ENCODE data around the gene RRAGC.

RRAGC gene

GRCh38 chr1:38833146-38833545 lies 26.4 kb downstream of the RRAGC start:
- H3K27me3 Mint-ChIP-seq (ENCODE audit: low read depth): peaks cover 30% of the 10 kb centered on the region
- no peak for TF ChIP-seq CTCF (IDR thresholded peaks at IDR 0.05; ENCODE audit: unreplicated experiment in 3 of 3)
- H3K4me1 Mint-ChIP-seq: no peaks in the 10 kb centered on the region
- no peak overlapping the region for H3K4me3 Mint-ChIP-seq
- H3K9me3 Mint-ChIP-seq: no peaks in the 10 kb centered on the region
- peak overlapping the region in 1 of 3 experiments; percentile 31 for H3K27ac Mint-ChIP-seq
- H3K36me3 Mint-ChIP-seq (ENCODE audit: low read depth): peaks cover 5% of the 10 kb centered on the region

DNA sequence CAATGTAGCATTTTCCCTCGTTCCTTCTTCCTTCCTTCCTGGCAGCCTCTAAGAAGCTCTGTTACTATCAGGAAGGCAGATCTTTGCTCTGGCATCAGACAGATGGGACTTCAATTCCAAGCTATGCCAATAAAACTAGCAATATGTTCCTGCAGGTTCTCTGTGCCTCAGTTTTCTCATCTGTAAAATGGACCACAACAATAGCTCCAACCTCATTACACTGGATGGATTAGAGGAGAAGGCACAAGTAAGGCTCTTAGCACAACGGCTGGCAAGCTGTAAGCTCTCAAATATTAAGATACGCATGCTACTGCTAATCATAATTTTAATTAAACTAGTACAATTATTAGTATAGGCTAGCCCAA lies 27.2 kb downstream of the RRAGC start:
- Mint-ChIP-seq H3K36me3 (ENCODE audit: low read depth) (no peaks in the 10 kb centered on the region), H3K27ac (no peak overlapping the region), H3K4me3 (no peak overlapping the region), H3K27me3 (ENCODE audit: low read depth) (peaks cover 30% of the 10 kb centered on the region), H3K4me1 (no peaks in the 10 kb centered on the region), H3K9me3 (no peaks in the 10 kb centered on the region)
- TF ChIP-seq CTCF (IDR thresholded peaks at IDR 0.05; ENCODE audit: unreplicated experiment in 3 of 3): no peak

DNA sequence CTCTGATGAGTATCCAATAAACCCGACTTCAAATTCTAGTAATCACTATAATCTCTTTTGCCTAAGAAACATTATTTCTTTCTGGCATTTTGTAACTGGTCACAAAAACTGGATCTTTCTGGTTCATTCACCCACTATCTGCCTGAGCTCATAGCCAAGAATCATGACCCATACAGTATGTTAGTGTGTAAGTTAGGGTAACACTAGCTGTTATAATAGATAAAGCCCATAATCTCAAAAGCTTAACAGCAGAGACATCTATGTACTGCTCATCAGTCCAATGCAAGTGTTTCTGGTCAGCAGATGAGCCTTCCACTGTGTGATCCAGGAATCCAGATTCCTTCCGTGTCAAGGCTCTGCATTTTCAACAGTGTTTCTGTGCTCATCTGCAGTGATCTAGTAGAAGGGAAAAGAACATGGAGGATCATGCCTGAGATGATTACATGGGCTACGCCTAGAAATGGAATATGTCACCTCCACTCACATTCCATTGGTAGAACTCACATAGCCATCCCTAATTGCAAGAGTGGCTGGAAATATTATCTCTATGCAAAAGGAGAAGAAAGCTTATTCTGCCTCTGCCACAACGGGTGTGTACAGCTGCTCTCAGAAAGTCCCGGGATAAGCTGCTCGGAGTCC lies 27.7 kb downstream of the RRAGC start:
- no peak for TF ChIP-seq CTCF (IDR thresholded peaks at IDR 0.05; ENCODE audit: unreplicated experiment in 3 of 3)
- Mint-ChIP-seq H3K4me3 (no peak overlapping the region), H3K9me3 (no peaks in the 10 kb centered on the region), H3K27me3 (ENCODE audit: low read depth) (peaks cover 30% of the 10 kb centered on the region), H3K4me1 (no peaks in the 10 kb centered on the region), H3K36me3 (ENCODE audit: low read depth) (no peaks in the 10 kb centered on the region), H3K27ac (no peak overlapping the region)

DNA sequence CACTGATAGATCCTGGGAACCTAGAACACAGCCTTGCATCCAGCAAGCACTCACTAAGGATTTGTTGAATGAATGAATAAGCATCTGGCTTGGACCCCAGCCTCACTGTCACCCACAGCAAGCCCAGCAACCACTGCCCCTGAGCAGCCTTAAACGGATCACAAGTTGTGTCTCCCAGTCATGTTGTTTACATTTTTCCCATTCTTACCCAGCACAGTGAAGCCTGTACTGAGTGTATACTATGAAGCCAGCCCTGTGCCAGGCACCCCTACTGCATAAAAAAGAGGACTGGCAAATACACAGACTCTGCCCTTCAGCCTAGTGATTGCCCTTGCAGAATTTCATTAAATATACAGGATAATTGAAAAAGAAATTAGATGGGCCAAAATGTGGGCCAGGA lies 30.2 kb downstream of the RRAGC start:
- TF ChIP-seq CTCF (IDR thresholded peaks at IDR 0.05; ENCODE audit: unreplicated experiment in 3 of 3): no peak
- H3K27me3 Mint-ChIP-seq (ENCODE audit: low read depth): peaks cover 45% of the 10 kb centered on the region
- no peaks in the 10 kb centered on the region for H3K9me3 Mint-ChIP-seq
- no peaks in the 10 kb centered on the region for H3K36me3 Mint-ChIP-seq (ENCODE audit: low read depth)
- H3K4me1 Mint-ChIP-seq: no peaks in the 10 kb centered on the region
- H3K27ac Mint-ChIP-seq: no peak overlapping the region
- H3K4me3 Mint-ChIP-seq: no peak overlapping the region

DNA sequence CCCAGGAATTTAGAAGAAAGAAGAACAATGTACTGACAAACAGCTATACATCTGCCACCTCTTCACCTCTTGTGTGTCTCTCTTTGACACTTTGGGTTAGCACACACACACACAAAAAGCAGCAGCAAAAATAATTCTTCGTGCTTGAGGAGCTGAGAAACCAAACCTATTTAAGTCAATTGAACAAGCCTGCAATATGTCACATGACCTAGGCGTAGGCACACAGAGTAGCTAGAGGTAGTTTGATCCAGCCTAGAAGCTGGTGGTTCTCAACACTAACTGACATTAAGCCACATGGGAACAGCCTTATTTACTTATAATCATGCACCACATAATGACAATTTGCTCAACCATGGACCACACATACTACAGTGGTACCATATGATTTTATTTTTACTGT lies 32.3 kb downstream of the RRAGC start:
- peaks cover 46% of the 10 kb centered on the region for H3K27me3 Mint-ChIP-seq (ENCODE audit: low read depth)
- no peaks in the 10 kb centered on the region for H3K9me3 Mint-ChIP-seq

More for the DNA sequence above, 32.3 kb downstream of the RRAGC start:
- no peaks in the 10 kb centered on the region for H3K36me3 Mint-ChIP-seq (ENCODE audit: low read depth)
- TF ChIP-seq CTCF (IDR thresholded peaks at IDR 0.05; ENCODE audit: unreplicated experiment in 3 of 3): no peak
- H3K4me1 Mint-ChIP-seq: no peaks in the 10 kb centered on the region
- H3K4me3 Mint-ChIP-seq: no peak overlapping the region
- no peak overlapping the region for H3K27ac Mint-ChIP-seq
